GM21447 (cell line): ENCODE measurements around the gene IGF2BP1.
"Not testable (repeated sequence)": the region's sequence is repeated elsewhere in the genome, so short reads cannot be mapped to it uniquely, and the experiment has no call there.

ENCODE experiments used
- ATAC-seq: cut with Tn5 transposase; IDR thresholded peaks from one replicate; pipeline ENCODE4 v1.9.1; 2021; ENCODE audit not compliant: unreplicated experiment

Gene IGF2BP1

DNA sequence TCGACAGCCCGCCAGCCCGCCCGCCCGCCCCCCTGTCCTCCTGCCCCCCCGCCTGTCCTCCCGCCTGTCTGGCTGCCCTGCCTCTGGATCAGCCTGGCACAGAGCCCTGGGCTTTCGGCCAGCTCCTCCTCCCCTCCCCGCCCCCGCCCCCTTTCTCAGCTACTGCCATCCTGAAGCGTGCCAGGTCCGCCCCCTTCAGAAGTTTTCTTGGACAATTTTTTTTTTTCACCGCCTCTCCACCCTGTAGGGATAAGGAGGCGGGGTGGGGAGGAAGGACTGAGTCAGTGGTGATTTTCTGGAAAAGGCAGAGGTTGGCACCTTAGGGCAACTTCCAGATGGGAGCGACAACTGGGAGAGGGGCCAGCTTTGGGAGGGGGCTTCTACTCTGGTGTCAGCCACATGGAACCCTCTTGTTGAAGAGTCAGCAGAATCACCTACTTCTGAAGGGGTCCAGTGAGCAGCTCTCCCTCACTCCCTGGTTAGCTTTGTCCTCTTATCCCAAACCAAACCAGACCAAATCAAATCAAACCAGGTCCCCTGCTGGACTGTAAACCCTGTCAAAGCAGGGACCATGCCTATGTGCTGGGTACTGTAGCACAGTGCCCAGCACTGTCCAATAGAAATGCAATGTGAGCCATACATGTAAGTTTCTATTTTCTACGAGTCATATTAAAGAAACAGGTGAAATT lies 19.7 kb downstream of the IGF2BP1 start:
- no peak for ATAC-seq

DNA sequence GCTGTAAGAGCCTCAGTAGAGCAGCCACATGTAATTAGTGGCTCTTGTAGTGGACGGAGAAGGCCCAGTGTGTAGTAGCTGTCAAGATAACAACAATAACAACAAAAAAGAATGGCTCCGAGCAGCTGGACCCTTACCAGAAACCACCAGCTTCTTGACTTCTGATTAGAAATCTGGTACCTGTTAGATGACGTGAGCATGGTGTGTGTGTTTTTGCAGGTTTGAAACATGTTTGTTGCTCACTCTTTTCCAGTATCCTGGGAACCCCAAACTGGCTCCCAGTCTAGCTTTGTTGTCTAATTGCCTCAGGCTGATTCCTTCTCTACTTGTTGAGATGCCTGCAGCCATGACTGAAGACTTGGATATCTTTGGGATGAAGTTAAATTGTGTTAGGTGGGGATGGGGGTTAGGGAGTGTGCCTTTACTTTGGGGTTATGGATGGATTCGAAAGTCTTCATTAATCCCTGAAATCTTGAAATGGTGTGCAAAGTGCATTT lies 21.0 kb downstream of the IGF2BP1 start:
- no peak for ATAC-seq

DNA sequence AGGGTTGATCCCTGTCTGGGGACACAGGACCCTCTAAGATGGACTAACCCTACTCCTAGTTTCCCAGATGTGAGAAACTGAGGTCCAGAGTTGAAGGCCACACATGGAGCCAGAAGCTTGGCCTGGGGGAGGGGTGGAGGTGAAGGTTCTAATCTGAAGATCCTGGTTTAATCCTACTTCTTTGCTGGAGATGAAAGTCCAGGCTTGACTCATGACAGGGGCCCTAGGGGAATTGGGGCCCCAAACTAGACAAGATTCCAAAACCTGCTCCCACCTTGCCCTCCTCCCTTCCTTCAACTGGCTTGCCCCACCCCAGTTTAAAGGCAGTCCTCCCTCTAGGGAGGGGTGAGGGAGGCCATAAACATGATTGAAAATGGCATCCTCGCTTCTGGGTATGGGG lies 21.6 kb downstream of the IGF2BP1 start:
- no peak for ATAC-seq

GRCh38 chr17:49020609-49021008 lies 23.4 kb downstream of the IGF2BP1 start:
- ATAC-seq = no peak

DNA sequence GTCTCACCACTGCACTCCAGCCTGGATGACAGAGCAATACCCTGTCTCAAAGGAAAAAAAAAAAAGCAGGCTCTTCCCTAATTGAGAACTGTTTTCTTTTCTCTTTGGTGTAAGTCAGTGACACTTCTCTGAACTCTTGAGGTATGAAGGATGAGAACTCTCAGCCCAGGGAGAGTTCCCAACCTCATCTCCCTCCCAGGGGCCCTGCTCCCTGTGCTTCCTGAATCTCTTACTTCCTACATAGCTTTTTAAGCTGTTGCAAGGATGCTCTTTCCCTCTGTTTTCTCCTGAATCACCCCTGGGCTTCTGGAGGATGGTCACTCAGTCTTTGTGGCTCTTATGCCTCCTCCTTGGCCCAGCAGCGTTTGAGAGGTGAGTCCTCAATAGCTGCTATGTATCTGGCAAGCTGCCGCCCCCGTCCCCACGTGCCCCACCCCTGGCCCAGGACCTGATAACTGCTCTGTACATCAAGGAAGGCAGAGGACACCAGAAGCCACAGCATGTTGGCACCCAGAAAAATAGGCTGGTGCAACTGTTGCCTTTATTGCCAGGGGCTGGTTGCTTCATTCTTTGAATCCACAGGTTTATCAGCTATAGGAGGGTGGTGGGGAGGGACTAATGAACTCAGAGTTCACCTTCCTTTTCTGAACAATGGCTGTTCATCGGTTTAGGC lies 24.0 kb downstream of the IGF2BP1 start:
- ATAC-seq = no peak

DNA sequence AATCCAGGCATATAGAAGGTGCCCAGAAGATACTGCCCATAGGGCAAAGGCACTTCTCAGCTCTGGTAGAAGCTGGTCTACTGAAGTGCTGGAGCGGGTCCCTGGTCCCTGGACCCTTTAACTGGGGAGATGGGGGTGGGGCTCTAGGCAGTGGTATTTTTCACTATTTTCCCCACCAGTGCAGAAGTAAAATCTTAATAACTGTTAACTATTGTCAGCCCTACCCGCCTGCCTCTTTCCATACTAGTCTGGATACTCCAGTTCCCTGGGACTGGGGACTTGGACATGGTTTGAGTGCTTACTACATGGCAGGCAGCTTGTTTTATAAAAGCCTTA lies 24.6 kb downstream of the IGF2BP1 start:
- ATAC-seq = no peak

DNA sequence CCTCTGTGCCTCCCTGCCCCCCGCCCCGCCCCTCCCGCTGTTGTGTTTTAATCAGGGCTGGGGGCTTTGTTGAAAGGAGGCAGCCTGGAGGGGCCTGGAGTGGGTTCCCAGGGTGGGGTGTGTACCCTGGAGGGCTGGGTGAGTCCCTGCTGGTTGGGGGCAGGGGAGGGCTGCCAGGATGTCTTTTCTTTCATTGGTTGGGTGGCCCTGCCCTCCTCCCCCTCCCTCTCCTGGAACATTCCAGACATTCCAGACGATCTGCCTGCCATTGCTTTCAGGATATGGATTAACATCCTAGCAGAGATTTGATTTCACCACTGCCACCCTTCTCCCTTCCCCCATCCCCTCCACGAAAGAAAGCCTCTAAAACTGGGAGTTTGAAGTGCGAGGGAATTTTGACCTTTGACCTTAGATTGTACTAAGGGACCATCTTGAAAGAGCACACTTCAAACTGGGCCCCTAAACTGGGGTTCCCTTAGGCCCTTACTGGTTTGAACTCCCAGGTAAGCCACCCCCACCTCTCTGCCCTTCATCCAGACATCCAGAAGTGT lies 25.3 kb downstream of the IGF2BP1 start:
- no peak for ATAC-seq

DNA sequence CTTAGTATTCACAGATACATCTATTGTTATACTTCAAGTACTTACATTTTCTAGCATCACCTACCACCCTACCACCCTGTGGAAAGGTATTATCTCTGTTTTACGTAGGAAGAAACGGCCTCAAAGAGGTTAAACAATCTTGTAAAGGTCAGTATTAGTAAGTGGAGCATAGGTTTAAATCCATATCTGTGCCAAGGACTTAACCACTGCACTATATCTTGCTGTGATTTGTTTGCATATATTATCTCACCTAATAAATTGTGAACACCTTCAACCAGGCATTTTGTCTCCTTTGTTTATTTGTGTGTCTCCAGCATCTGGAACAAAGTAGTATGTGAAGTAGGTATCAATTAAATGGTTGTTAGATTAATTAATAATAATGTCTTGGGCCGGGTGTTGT lies 27.3 kb downstream of the IGF2BP1 start:
- ATAC-seq = no peak

DNA sequence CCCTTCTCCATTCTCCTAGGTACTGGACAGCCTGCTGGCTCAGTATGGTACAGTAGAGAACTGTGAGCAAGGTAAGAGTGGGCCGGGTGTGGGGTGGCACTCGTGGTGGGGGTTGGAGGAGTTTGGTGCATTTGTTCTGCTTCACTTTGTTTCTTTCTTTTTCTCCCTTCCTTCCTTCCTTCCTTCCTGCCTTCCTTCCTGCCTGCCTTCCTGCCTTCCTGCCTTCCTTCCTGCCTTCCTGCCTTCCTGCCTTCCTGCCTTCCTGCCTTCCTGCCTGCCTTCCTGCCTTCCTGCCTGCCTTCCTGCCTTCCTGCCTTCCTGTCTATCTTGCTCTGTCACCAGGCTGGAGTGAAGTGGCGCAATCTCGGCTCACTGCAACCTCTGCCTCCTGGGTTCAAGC lies 29.3 kb downstream of the IGF2BP1 start:
- ATAC-seq = not testable (repeated sequence)

GRCh38 chr17:49028271-49028670 lies 31.1 kb downstream of the IGF2BP1 start:
- no peak for ATAC-seq

DNA sequence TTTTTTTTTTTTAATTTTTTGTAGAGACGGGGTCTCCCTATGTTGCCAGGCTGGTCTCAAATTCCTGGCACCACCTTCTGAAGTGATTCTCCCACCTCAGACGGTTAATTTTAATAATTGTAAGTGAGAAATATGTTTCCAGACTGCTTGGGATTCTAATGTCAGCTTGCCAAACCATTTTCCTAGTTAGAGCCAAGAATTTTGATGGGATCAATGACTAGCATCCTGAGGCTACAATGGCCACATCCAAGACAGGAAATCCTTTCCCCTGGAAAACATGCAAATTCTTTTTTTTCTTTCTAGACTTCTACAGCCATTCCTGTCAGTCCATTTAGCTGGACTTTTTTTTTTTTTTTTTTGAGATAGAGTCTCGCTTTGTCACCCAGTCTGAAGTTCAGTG lies 32.6 kb downstream of the IGF2BP1 start:
- no peak for ATAC-seq

- ATAC-seq = no peak
Observed at GRCh38 chr17:49031965-49032928, 35.1 kb downstream of the IGF2BP1 start.

DNA sequence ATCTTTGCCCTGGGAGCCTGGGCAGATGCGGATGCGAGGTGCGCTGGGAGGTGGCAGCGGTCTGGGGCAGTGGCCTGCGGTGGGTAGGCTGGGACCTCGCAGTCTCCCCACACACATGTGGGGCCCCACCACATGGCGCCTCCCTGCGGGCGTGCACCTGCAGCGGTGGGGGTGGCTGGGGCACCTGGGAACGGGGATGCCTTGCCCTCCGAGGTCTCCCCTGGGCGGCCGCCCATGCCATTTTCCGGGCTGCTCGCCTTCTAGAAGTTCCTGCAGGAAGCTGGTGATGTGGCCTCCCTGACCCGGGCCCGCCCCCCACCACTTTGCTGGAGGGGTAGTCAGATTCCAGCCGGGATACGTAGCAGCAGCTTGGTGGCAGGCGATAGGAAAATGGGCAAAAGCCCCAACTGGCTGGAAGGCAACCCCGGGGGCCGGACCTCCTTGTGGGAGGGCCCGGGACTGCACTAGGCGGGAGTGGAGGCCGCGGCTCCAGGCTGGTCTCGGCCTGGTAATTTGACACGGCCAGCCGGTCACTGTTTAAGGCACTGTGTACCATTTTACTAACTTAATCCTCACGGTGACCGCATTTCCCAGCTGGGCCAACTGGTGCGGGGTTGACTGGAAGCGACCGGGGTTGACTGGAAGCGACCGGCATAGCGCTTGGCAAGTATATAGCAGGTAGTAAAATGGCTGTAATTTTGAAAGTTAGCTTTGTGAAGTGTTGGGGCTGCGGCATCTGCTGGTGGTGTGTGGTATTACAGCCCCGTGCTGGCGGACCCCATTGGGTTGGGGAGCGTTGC lies 38.5 kb downstream of the IGF2BP1 start:
- ATAC-seq = no peak

GRCh38 chr17:49036270-49036626 lies 39.1 kb downstream of the IGF2BP1 start:
- ATAC-seq = no peak

DNA sequence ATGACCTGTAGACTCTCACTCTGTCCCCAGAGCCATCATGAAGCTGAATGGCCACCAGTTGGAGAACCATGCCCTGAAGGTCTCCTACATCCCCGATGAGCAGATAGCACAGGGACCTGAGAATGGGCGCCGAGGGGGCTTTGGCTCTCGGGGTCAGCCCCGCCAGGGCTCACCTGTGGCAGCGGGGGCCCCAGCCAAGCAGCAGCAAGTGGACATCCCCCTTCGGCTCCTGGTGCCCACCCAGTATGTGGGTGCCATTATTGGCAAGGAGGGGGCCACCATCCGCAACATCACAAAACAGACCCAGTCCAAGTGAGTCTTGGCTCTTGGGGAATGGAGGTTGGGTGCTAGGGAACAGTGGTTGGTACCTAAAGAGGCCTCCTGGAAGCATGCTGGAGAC lies 41.0 kb downstream of the IGF2BP1 start:
- no peak for ATAC-seq

DNA sequence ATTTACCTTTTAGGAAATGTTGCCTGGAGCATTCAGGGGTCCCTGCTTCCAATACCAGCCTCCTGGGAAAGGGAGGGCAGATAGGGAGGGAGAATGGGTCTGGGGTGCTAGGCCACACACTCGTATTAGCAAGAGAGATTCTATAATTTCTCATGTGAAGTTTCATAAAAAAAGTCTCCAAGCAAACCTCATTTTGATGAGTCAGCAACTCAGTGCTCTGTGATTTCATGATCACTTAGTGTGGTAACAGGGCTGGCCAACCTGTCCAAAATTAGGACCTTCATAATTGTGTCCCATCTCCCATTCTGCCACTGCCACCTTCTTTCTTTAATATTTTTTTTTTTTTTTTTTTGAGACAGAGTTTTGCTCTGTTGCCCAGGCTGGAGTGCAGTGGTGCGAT lies 41.4 kb downstream of the IGF2BP1 start:
- no peak for ATAC-seq

- not testable (repeated sequence) for ATAC-seq
Observed at GRCh38 chr17:49039518-49039917, 42.3 kb downstream of the IGF2BP1 start.

GRCh38 chr17:49041527-49041926 lies 44.3 kb downstream of the IGF2BP1 start:
- no peak for ATAC-seq

DNA sequence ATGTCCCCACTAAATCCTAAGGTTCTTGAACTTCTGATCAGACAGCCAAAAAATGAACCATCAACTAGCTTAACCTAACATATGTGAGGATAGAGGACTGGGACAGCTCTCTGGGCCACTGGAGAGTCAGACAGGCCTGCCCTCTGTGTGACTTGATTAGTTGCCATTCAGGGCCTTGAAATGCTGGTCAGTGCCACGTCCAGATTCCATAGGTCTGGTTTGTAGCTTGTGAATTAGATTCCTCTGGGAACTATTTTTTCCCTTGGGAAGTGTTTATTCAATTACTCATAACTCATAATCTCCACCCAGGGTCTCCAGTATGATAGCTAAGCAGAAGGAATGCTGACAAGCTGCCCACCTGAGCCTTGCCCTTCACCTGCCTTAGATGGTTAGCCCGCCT lies 48.2 kb downstream of the IGF2BP1 start:
- no peak for ATAC-seq

- ATAC-seq = no peak
Observed at GRCh38 chr17:49046912-49047311, 49.7 kb downstream of the IGF2BP1 start.

DNA sequence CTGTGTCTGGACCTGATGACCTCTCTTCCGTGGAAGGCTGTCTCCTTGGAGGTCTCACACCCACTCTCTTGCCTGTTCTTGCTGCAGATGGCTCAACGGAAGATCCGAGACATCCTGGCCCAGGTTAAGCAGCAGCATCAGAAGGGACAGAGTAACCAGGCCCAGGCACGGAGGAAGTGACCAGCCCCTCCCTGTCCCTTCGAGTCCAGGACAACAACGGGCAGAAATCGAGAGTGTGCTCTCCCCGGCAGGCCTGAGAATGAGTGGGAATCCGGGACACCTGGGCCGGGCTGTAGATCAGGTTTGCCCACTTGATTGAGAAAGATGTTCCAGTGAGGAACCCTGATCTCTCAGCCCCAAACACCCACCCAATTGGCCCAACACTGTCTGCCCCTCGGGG lies 52.1 kb downstream of the IGF2BP1 start:
- no peak for ATAC-seq
